Nephron progenitor cell (in vitro differentiated cells): ENCODE data around the gene INCENP.
A peak's percentile ranks its signal among the peaks of the same experiment; 100 is the strongest.
"Not testable (repeated sequence)": the region's sequence is repeated elsewhere in the genome, so short reads cannot be mapped to it uniquely, and the experiment has no call there.

Source experiments
- DNase-seq: peaks from one replicate; pipeline ENCODE4 v3.0.0; 2021
- H3K27ac Mint-ChIP-seq: 2 replicates; pipeline ENCODE4 v1.8.0; 2021; ENCODE audit warnings: mild to moderate bottlenecking, moderate library complexity, mixed read lengths
- H3K27me3 Mint-ChIP-seq: 2 replicates; pipeline ENCODE4 v1.8.0; 2021; ENCODE audit warnings: mild to moderate bottlenecking, low read depth, mixed read lengths; ENCODE audit not compliant: poor library complexity
- H3K36me3 Mint-ChIP-seq: 2 replicates; pipeline ENCODE4 v1.8.0; 2021; ENCODE audit warnings: low read depth, mixed read lengths
- H3K4me1 Mint-ChIP-seq: 2 replicates; pipeline ENCODE4 v1.8.0; 2021; ENCODE audit warnings: mixed read lengths
- H3K4me3 Mint-ChIP-seq: 2 replicates; pipeline ENCODE4 v1.8.0; 2021; ENCODE audit warnings: mild to moderate bottlenecking, moderate library complexity, mixed read lengths
- H3K9me3 Mint-ChIP-seq: 2 replicates; pipeline ENCODE4 v1.8.0; 2021; ENCODE audit warnings: mild to moderate bottlenecking, moderate library complexity, mixed read lengths
- CTCF ChIP-seq: fragments of 200-600 bp; sonication (generic); IDR thresholded peaks from 2 replicates; pipeline ENCODE4 v1.5.0; 2021; ENCODE audit warnings: antibody characterized with exemption

Gene INCENP

GRCh38 chr11:62123669-62124185 is at the start of gene INCENP:
Gene INCENP, plus strand, starts transcription at chr11:62124011. Its CDS starts 4,151 bp downstream, at chr11:62128162.
- Mint-ChIP-seq H3K36me3 (peaks cover 13% of the 10 kb centered on the region), H3K4me1 (peaks cover 51% of the 10 kb centered on the region), H3K27me3 (no peaks in the 10 kb centered on the region), H3K4me3 (peak within 1 kb of the TSS; percentile 90), H3K27ac (peak within 1 kb of the TSS; percentile 48), H3K9me3 (no peaks in the 10 kb centered on the region)
- DNase-seq: peak; percentile 93
- TF ChIP-seq CTCF: no peak

- Mint-ChIP-seq H3K36me3 (no peaks in the 10 kb centered on the region), H3K27me3 (peaks cover 5% of the 10 kb centered on the region), H3K4me1 (peaks cover 12% of the 10 kb centered on the region), H3K27ac (no peak overlapping the region), H3K9me3 (peaks cover 3% of the 10 kb centered on the region), H3K4me3 (no peak overlapping the region)
- DNase-seq: no peak
- TF ChIP-seq CTCF: no peak
These were observed 48.4 kb upstream of the INCENP start for GRCh38 chr11:62075438-62075837.

- Mint-ChIP-seq H3K4me3 (no peak overlapping the region), H3K4me1 (peaks cover 19% of the 10 kb centered on the region), H3K36me3 (no peaks in the 10 kb centered on the region), H3K9me3 (peaks cover 3% of the 10 kb centered on the region), H3K27ac (no peak overlapping the region), H3K27me3 (peaks cover 9% of the 10 kb centered on the region)
- TF ChIP-seq CTCF: no peak
- no peak for DNase-seq
These were observed 46.7 kb upstream of the INCENP start for GRCh38 chr11:62077132-62077531.

- no peak overlapping the region for H3K27ac Mint-ChIP-seq
- peaks cover 9% of the 10 kb centered on the region for H3K27me3 Mint-ChIP-seq
- peak overlapping the region; percentile 21 for H3K4me3 Mint-ChIP-seq
- peaks cover 14% of the 10 kb centered on the region for H3K9me3 Mint-ChIP-seq
- H3K36me3 Mint-ChIP-seq: no peaks in the 10 kb centered on the region
- TF ChIP-seq CTCF: peak; percentile 92
- peak; percentile 88 for DNase-seq
- H3K4me1 Mint-ChIP-seq: peaks cover 9% of the 10 kb centered on the region
These were observed 42.2 kb upstream of the INCENP start for GRCh38 chr11:62081378-62082291.

- Mint-ChIP-seq H3K36me3 (no peaks in the 10 kb centered on the region), H3K27me3 (peaks cover 9% of the 10 kb centered on the region), H3K4me1 (peaks cover 9% of the 10 kb centered on the region), H3K4me3 (no peak overlapping the region), H3K27ac (no peak overlapping the region), H3K9me3 (peaks cover 20% of the 10 kb centered on the region)
- no peak for TF ChIP-seq CTCF
- no peak for DNase-seq
These were observed 41.5 kb upstream of the INCENP start for GRCh38 chr11:62082292-62082657.

- H3K4me3 Mint-ChIP-seq, H3K27ac Mint-ChIP-seq, DNase-seq, H3K4me1 Mint-ChIP-seq, H3K36me3 Mint-ChIP-seq, H3K27me3 Mint-ChIP-seq: not testable (repeated sequence)
- peaks cover 40% of the 10 kb centered on the region for H3K9me3 Mint-ChIP-seq
These were observed 39.0 kb upstream of the INCENP start for GRCh38 chr11:62084801-62085200.
